ENCODE data around the gene TEDC1.
A peak's percentile ranks its signal among the peaks of the same experiment; 100 is the strongest.

TEDC1 gene

GRCh38 chr14:105483300-105484068 lies 7.6 kb upstream of the TEDC1 start:
- DNase-seq = no peak

- no peak for DNase-seq
Measured at GRCh38 chr14:105484069-105484996, 6.7 kb upstream of the TEDC1 start.

- DNase-seq = no peak
Measured at GRCh38 chr14:105484997-105485393, 6.1 kb upstream of the TEDC1 start.

- no peak for DNase-seq
Measured at GRCh38 chr14:105485739-105486162, 5.3 kb upstream of the TEDC1 start.

- no peak for DNase-seq
Measured at GRCh38 chr14:105486163-105486973, 4.7 kb upstream of the TEDC1 start, which contains the start of gene CRIP1. Gene CRIP1, plus strand, starts transcription at chr14:105486886. Its CDS starts 374 bp downstream, at chr14:105487260.

GRCh38 chr14:105486974-105487448 lies 4.0 kb upstream of the TEDC1 start:
- DNase-seq = no peak

- DNase-seq = no peak
Measured at GRCh38 chr14:105487449-105487985, 3.5 kb upstream of the TEDC1 start.

GRCh38 chr14:105487986-105488777 lies 2.9 kb upstream of the TEDC1 start:
- no peak for DNase-seq

GRCh38 chr14:105488781-105489541 lies 2.1 kb upstream of the TEDC1 start:
- DNase-seq = no peak

- DNase-seq = peak in 53 of 56 donors; percentile 28 to 97 (median 74)
Measured at GRCh38 chr14:105489542-105490266, 1.3 kb upstream of the TEDC1 start.

- DNase-seq = peak in 4 of 56 donors; percentile 72 to 75 (median 74)
Measured at GRCh38 chr14:105490267-105490571, 827 bp upstream of the TEDC1 start.

GRCh38 chr14:105491366-105491973 lies 424 bp downstream of the TEDC1 start:
- peak in 25 of 56 donors; percentile 18 to 70 (median 54) for DNase-seq

GRCh38 chr14:105492031-105492970 lies 1.3 kb downstream of the TEDC1 start:
- no peak for DNase-seq

GRCh38 chr14:105492971-105493871 lies 2.2 kb downstream of the TEDC1 start:
- no peak for DNase-seq

- no peak for DNase-seq
Measured at GRCh38 chr14:105493921-105494605, 3.0 kb downstream of the TEDC1 start.

Measured in nucleus accumbens (tissue), 56 donors.